Thyroid gland (tissue), 4 donors: ENCODE results near the gene MYORG. TPM values are rescaled to one million over a fixed set of nuclear protein-coding genes. Genes with fewer than 3 reads are reported as not detected.

Source experiments
- DNase-seq, 2 donors: peaks; one replicate each; pipeline ENCODE4 v3.0.0-alpha.2; 2019
- H3K27ac ChIP-seq, 3 donors: fragments of 200-600 bp; sonication (generic); 1 replicate in 2 of 3; 2 replicates in 1 of 3; pipeline ENCODE4 v1.5.1; 2016 to 2019; ENCODE audit warnings: mild to moderate bottlenecking in 1 of 3, moderate library complexity in 1 of 3
- H3K27me3 ChIP-seq: fragments of 200-600 bp; sonication (generic); one replicate; pipeline ENCODE4 v1.5.1; 2019
- H3K36me3 ChIP-seq, 2 donors: fragments of 200-600 bp; sonication (generic); one replicate each; pipeline ENCODE4 v1.5.1; 2016 to 2019
- H3K4me1 ChIP-seq, 2 donors: fragments of 200-600 bp; sonication (generic); one replicate each; pipeline ENCODE4 v1.5.1; 2017 to 2019
- H3K4me3 ChIP-seq, 3 donors: fragments of 200-600 bp; sonication (generic); replicated peaks in 1 of 3; 1 replicate in 2 of 3; 2 replicates in 1 of 3; pipeline ENCODE4 v1.5.1; 2016; ENCODE audit warnings: mild to moderate bottlenecking in 1 of 3
- H3K9me3 ChIP-seq: fragments of 200-600 bp; sonication (generic); one replicate; pipeline ENCODE4 v1.5.1; 2017
- CTCF ChIP-seq, 6 experiments: fragments of 200-600 bp in 3 of 6; fragments of 450-650 bp in 3 of 6; sonication (generic) in 3 of 6; IDR thresholded peaks; one replicate each; pipeline ENCODE4 v1.5.1; 2016 to 2019; ENCODE audit warnings: antibody characterized with exemption in 6 of 6, mild to moderate bottlenecking in 2 of 6, inconsistent platforms in 1 of 6, moderate library complexity in 1 of 6
- POLR2A ChIP-seq, 2 donors: fragments of 450-650 bp; IDR thresholded peaks; one replicate each; pipeline ENCODE4 v1.6.1; 2017; ENCODE audit warnings: antibody characterized with exemption in 2 of 2, mild to moderate bottlenecking in 2 of 2, moderate library complexity in 1 of 2
- WGBS, 2 donors: methylation state at CpG; one replicate each; pipeline ENCODE4 v1.1.5; 2017; 5-methylcytosine and 5-hydroxymethylcytosine counted together
- intact Hi-C: fragments of 100-400 bp; cut with DNase I; formaldehyde crosslinking; loops from one replicate; pipeline ENCODE4 v1.15.1; 2023
- total RNA-seq, 4 donors: library from RNA; depleted of rRNA; stranded (reverse); fragments of >200 nt; gene quantifications; one replicate each; pipeline ENCODE4 v1.2.3, GENCODE V29; 2016

MYORG gene
- total RNA-seq, 4 donors from 2014 or later: 3.2 to 9.2 (median 6.0) TPM

- intact Hi-C loops: no loop called here
- Histone ChIP-seq H3K9me3 (no peaks in the 10 kb centered on the region), H3K36me3 (no peaks in the 10 kb centered on the region), H3K27me3 (no peaks in the 10 kb centered on the region), H3K4me1 (no peaks in the 10 kb centered on the region), H3K27ac (no peak overlapping the region), H3K4me3 (no peak overlapping the region)
- WGBS, 2 donors: 55 to 91% methylated on average over 1 of the region's 1 CpG
- no peak for DNase-seq
- TF ChIP-seq POLR2A (IDR thresholded peaks at IDR 0.05) (no peak), CTCF (IDR thresholded peaks at IDR 0.05) (no peak)
These were observed 35.6 kb upstream of the MYORG start for GRCh38 chr9:34412336-34412735.

GRCh38 chr9:34409154-34409553 lies 32.5 kb upstream of the MYORG start:
- H3K27me3 ChIP-seq: no peaks in the 10 kb centered on the region
- H3K4me3 ChIP-seq: no peak overlapping the region
- no peak for DNase-seq
- no peak for TF ChIP-seq POLR2A (IDR thresholded peaks at IDR 0.05)
- TF ChIP-seq CTCF (IDR thresholded peaks at IDR 0.05): no peak
- 83 to 90% methylated on average over 2 of the region's 2 CpGs for WGBS, 2 donors
- no peaks in the 10 kb centered on the region for H3K4me1 ChIP-seq
- H3K27ac ChIP-seq: no peak overlapping the region
- intact Hi-C loops: no loop called here
- no peaks in the 10 kb centered on the region for H3K36me3 ChIP-seq
- H3K9me3 ChIP-seq: no peaks in the 10 kb centered on the region

- H3K4me3 ChIP-seq: no peak overlapping the region
- H3K9me3 ChIP-seq: no peaks in the 10 kb centered on the region
- peaks cover 0 to 3% of the 10 kb centered on the region in 2 donors for H3K36me3 ChIP-seq
- H3K27me3 ChIP-seq: no peaks in the 10 kb centered on the region
- DNase-seq: no peak
- no peak for TF ChIP-seq POLR2A (IDR thresholded peaks at IDR 0.05)
- TF ChIP-seq CTCF (IDR thresholded peaks at IDR 0.05): no peak
- no peaks in the 10 kb centered on the region for H3K4me1 ChIP-seq
- H3K27ac ChIP-seq: no peak overlapping the region
- 97 to 100% methylated on average over 1 of the region's 1 CpG for WGBS, 2 donors
- intact Hi-C loops: no loop called here
These were observed 31.5 kb upstream of the MYORG start for GRCh38 chr9:34408173-34408572.

- no peak for TF ChIP-seq CTCF (IDR thresholded peaks at IDR 0.05)
- TF ChIP-seq POLR2A (IDR thresholded peaks at IDR 0.05): no peak
- Histone ChIP-seq H3K9me3 (no peaks in the 10 kb centered on the region), H3K36me3 (peaks cover 4 to 14% of the 10 kb centered on the region in 2 donors), H3K27ac (no peak overlapping the region), H3K27me3 (no peaks in the 10 kb centered on the region), H3K4me1 (no peaks in the 10 kb centered on the region), H3K4me3 (no peak overlapping the region)
- intact Hi-C loops: no loop called here
- WGBS, 2 donors: 68% methylated on average over 1 of the region's 1 CpG
- DNase-seq: no peak
These were observed 29.5 kb upstream of the MYORG start for GRCh38 chr9:34406219-34406618.

GRCh38 chr9:34405719-34406118 lies 29.0 kb upstream of the MYORG start:
- Histone ChIP-seq H3K9me3 (no peaks in the 10 kb centered on the region), H3K27me3 (no peaks in the 10 kb centered on the region), H3K27ac (no peak overlapping the region), H3K36me3 (peaks cover 8 to 19% of the 10 kb centered on the region in 2 donors), H3K4me1 (no peaks in the 10 kb centered on the region), H3K4me3 (no peak overlapping the region)
- WGBS, 2 donors: 79 to 100% methylated on average over 7 of the region's 7 CpGs
- TF ChIP-seq CTCF (IDR thresholded peaks at IDR 0.05) (no peak), POLR2A (IDR thresholded peaks at IDR 0.05) (no peak)
- intact Hi-C loops: no loop called here
- no peak for DNase-seq
